Sigmoid colon (tissue), 4 donors: ENCODE data around the gene JAZF1.

Experiments used
- CTCF ChIP-seq, 4 experiments: fragments of 450-650 bp in 3 of 4; fragments of 200-600 bp in 1 of 4; IDR thresholded peaks; one replicate each; pipeline ENCODE4 v1.5.1; 2016 to 2019; ENCODE audit warnings: antibody characterized with exemption in 4 of 4, mild to moderate bottlenecking in 3 of 4, moderate library complexity in 2 of 4
- POLR2AphosphoS5 ChIP-seq, 4 donors: sonication (generic); formaldehyde crosslinking; IDR thresholded peaks; one replicate each; pipeline ENCODE4 v1.6.1; 2017; ENCODE audit warnings: antibody characterized with exemption in 4 of 4

GRCh38 chr7:27876756-27877155 is 303.8 kb downstream of the JAZF1 start:
- TF ChIP-seq POLR2AphosphoS5 (IDR thresholded peaks at IDR 0.05) (no peak), CTCF (IDR thresholded peaks at IDR 0.05) (no peak)
